ENCODE results near the gene BROX. TPM values are rescaled to one million over a fixed set of nuclear protein-coding genes. Genes with fewer than 3 reads are reported as not detected.

Gene BROX
- total RNA-seq, 1 experiment from 2014 or later, result 44.9 TPM

DNA sequence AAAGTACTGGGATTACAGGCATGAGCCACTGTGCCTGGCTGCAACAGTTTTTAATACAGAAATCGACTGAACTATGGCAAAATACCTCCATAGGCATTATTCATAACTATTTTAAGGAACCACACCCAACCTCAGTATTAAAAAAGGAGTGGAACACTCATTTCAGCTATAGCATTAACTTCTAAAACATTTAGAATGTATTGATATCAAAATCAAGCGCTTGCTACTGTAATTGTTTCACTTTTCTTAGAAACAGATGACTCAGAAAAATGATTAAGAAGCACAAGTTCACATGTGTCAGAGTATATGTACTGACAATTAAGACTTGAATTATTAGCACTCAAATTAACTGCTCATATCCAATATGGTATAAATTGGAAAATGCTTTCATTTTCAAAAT is 15.2 kb upstream of the BROX start:
- Histone ChIP-seq H3K4me3 (replicated peaks in 1 of 2; ENCODE audit: low read depth in 1 of 2, low read length in 2 of 2) (no peak overlapping the region), H3K36me3 (ENCODE audit: control insufficient read depth in 1 of 2, insufficient read depth in 2 of 2, low read length in 2 of 2) (peaks cover 5 to 6% of the 10 kb centered on the region in 2 experiments; a peak in 3 of 4 replicates), H3K9me3 (ENCODE audit: control insufficient read depth in 1 of 2, insufficient read depth in 1 of 2, low read depth in 1 of 2, low read length in 2 of 2) (no peaks in the 10 kb centered on the region), H3K9me2 (ENCODE audit: insufficient read depth) (no peaks in the 10 kb centered on the region), H3K4me1 (ENCODE audit: control insufficient read depth in 1 of 2, insufficient read depth in 2 of 2, low read length in 2 of 2) (no peaks in the 10 kb centered on the region), H3K4me2 (ENCODE audit: low read length) (no peak overlapping the region), H3K27me3 (ENCODE audit: insufficient read depth, low read length) (no peaks in the 10 kb centered on the region), H3K79me2 (ENCODE audit: insufficient read depth, low read length) (peaks cover 14% of the 10 kb centered on the region), H3K27ac (ENCODE audit: low read depth, low read length) (no peak overlapping the region), H3K9ac (ENCODE audit: low read length) (no peak overlapping the region), H4K20me1 (ENCODE audit: insufficient read depth) (no peaks in the 10 kb centered on the region), H2AFZ (ENCODE audit: low read depth, low read length, poor library complexity, severe bottlenecking) (no peak overlapping the region)
- POLR2A ChIA-PET, result no interaction called here
- no TSS peak for BruUV-seq (replicated peaks)
- no peak for ATAC-seq
- RAD21 ChIA-PET (ENCODE audit: low non-redundant PET in 1 of 2, low total read pairs in 2 of 2, uncharacterized antibody in 2 of 2, unreplicated experiment in 2 of 2), result no interaction called here
- CTCF ChIA-PET, result no interaction called here
- TF ChIP-seq, protein P1, sequence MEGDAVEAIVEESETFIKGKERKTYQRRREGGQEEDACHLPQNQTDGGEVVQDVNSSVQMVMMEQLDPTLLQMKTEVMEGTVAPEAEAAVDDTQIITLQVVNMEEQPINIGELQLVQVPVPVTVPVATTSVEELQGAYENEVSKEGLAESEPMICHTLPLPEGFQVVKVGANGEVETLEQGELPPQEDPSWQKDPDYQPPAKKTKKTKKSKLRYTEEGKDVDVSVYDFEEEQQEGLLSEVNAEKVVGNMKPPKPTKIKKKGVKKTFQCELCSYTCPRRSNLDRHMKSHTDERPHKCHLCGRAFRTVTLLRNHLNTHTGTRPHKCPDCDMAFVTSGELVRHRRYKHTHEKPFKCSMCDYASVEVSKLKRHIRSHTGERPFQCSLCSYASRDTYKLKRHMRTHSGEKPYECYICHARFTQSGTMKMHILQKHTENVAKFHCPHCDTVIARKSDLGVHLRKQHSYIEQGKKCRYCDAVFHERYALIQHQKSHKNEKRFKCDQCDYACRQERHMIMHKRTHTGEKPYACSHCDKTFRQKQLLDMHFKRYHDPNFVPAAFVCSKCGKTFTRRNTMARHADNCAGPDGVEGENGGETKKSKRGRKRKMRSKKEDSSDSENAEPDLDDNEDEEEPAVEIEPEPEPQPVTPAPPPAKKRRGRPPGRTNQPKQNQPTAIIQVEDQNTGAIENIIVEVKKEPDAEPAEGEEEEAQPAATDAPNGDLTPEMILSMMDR (IDR thresholded peaks at IDR 0.05 in 2 of 3, conservative IDR thresholded peaks at IDR 0.05 in 1 of 3; ENCODE audit: borderline replicate concordance in 1 of 3, insufficient read depth in 1 of 3, low read depth in 2 of 3, low read length in 2 of 3), result no peak
- no peak for TF ChIP-seq EZH2phosphoT487 (IDR thresholded peaks at IDR 0.05; ENCODE audit: borderline replicate concordance)
- TF ChIP-seq JUND (IDR thresholded peaks at IDR 0.05), result no peak
- no peak for TF ChIP-seq ZFX (IDR thresholded peaks at IDR 0.05)
- TF ChIP-seq CBX3 (IDR thresholded peaks at IDR 0.05; ENCODE audit: low read depth), result no peak
- TF ChIP-seq POLR2A (IDR thresholded peaks at IDR 0.05; ENCODE audit: borderline replicate concordance, extremely low read depth, insufficient read depth, insufficient read length), result no peak
- TF ChIP-seq MAX (IDR thresholded peaks at IDR 0.05), result no peak
- TF ChIP-seq EGR1 (IDR thresholded peaks at IDR 0.05; ENCODE audit: low read depth), result no peak
- no peak for TF ChIP-seq TCF7L2 (IDR thresholded peaks at IDR 0.05; ENCODE audit: borderline replicate concordance, extremely low read depth, insufficient read depth, insufficient read length)
- no peak for TF ChIP-seq YY1 (IDR thresholded peaks at IDR 0.05; ENCODE audit: extremely low read depth, insufficient replicate concordance, low read depth, low read length)
- TF ChIP-seq SP1 (IDR thresholded peaks at IDR 0.05; ENCODE audit: low read depth), result no peak
- TF ChIP-seq ZBTB33 (IDR thresholded peaks at IDR 0.05; ENCODE audit: extremely low read depth, insufficient replicate concordance, low read length), result no peak
- intact Hi-C loops (cut with micrococcal nuclease), result loop anchor here (5.0 kb wide), 1 partner anchor 45 kb away; no protein-coding TSS in a partner anchor
- DNase-seq (ENCODE audit: low read depth, low spot score), result no peak

All from HCT116 (cell line).